Measurements from ENCODE around the gene PMEPA1.

Gene PMEPA1

GRCh38 chr20:57600320-57601210 lies 109.2 kb downstream of the PMEPA1 start:
- H4K20me1 ChIP-seq (ENCODE audit: control insufficient read depth, insufficient read depth, low read depth, low read length) = no peaks in the 10 kb centered on the region; the same call in 1 of the 2 replicates
- no peak overlapping the region for H3K27ac ChIP-seq (ENCODE audit: low read depth, low read length)
- no peak overlapping the region for H3K4me2 ChIP-seq (ENCODE audit: low read length)
- no peaks in the 10 kb centered on the region for H3F3A ChIP-seq (ENCODE audit: control insufficient read depth, insufficient read depth)
- H3K4me1 ChIP-seq (ENCODE audit: control insufficient read depth, low read length) = no peaks in the 10 kb centered on the region
- H3K27me3 ChIP-seq (ENCODE audit: control insufficient read depth, low read length) = peaks cover 64% of the 10 kb centered on the region
- H3K36me3 ChIP-seq (ENCODE audit: control insufficient read depth, low read length) = no peaks in the 10 kb centered on the region
- H3K9me2 ChIP-seq (replicated peaks; ENCODE audit: control insufficient read depth, low read length) = no peaks in the 10 kb centered on the region
- no peaks in the 10 kb centered on the region for H3K79me2 ChIP-seq (ENCODE audit: control insufficient read depth, low read length)
- TF ChIP-seq CTCF (IDR thresholded peaks at IDR 0.05; ENCODE audit: low read depth, low read length, poor library complexity, severe bottlenecking) = no peak
- TF ChIP-seq EZH2phosphoT487 (IDR thresholded peaks at IDR 0.05; ENCODE audit: borderline replicate concordance, low read length) = no peak
- H3K4me3 ChIP-seq (ENCODE audit: low read length) = no peak overlapping the region
- no peaks in the 10 kb centered on the region for H3K9me3 ChIP-seq (ENCODE audit: control insufficient read depth, insufficient read depth, low read length)

GRCh38 chr20:57598491-57598890 lies 111.3 kb downstream of the PMEPA1 start:
- Histone ChIP-seq H3K9me2 (replicated peaks; ENCODE audit: control insufficient read depth, low read length) (no peaks in the 10 kb centered on the region), H3K27ac (ENCODE audit: low read depth, low read length) (no peak overlapping the region), H3K4me2 (ENCODE audit: low read length) (no peak overlapping the region), H3K4me3 (ENCODE audit: low read length) (no peak overlapping the region), H3K27me3 (ENCODE audit: control insufficient read depth, low read length) (peaks cover 59% of the 10 kb centered on the region), H3K4me1 (ENCODE audit: control insufficient read depth, low read length) (peaks cover 2% of the 10 kb centered on the region), H3K79me2 (ENCODE audit: control insufficient read depth, low read length) (no peaks in the 10 kb centered on the region), H3K36me3 (ENCODE audit: control insufficient read depth, low read length) (no peaks in the 10 kb centered on the region), H3F3A (ENCODE audit: control insufficient read depth, insufficient read depth) (no peaks in the 10 kb centered on the region), H3K9me3 (ENCODE audit: control insufficient read depth, insufficient read depth, low read length) (no peaks in the 10 kb centered on the region), H4K20me1 (ENCODE audit: control insufficient read depth, insufficient read depth, low read depth, low read length) (no peaks in the 10 kb centered on the region; the same call in 1 of the 2 replicates)
- TF ChIP-seq EZH2phosphoT487 (IDR thresholded peaks at IDR 0.05; ENCODE audit: borderline replicate concordance, low read length) (no peak), CTCF (IDR thresholded peaks at IDR 0.05; ENCODE audit: low read depth, low read length, poor library complexity, severe bottlenecking) (no peak)
